Progenitor cell of endocrine pancreas (in vitro differentiated cells): ENCODE results near the gene CFAP69. TPM values are rescaled to one million over a fixed set of nuclear protein-coding genes. Genes with fewer than 3 reads are reported as not detected.

Experiments used
- DNase-seq: peaks from one replicate; pipeline ENCODE4 v3.0.0; 2021; ENCODE audit warnings: low spot score; ENCODE audit not compliant: unreplicated experiment
- H3K27ac Mint-ChIP-seq: 2 replicates; pipeline ENCODE4 v1.8.0; 2021; ENCODE audit warnings: mild to moderate bottlenecking, moderate library complexity, mixed read lengths
- H3K27me3 Mint-ChIP-seq: 2 replicates; pipeline ENCODE4 v1.8.0; 2021; ENCODE audit warnings: mixed read lengths
- H3K36me3 Mint-ChIP-seq: 2 replicates; pipeline ENCODE4 v1.8.0; 2022; ENCODE audit warnings: mixed read lengths; ENCODE audit not compliant: insufficient read depth
- H3K4me1 Mint-ChIP-seq: 2 replicates; pipeline ENCODE4 v1.8.0; 2021; ENCODE audit warnings: low read depth, mixed read lengths
- H3K4me3 Mint-ChIP-seq: 2 replicates; pipeline ENCODE4 v1.8.0; 2021; ENCODE audit warnings: low read depth, mild to moderate bottlenecking, moderate library complexity, mixed read lengths
- H3K9me3 Mint-ChIP-seq: 2 replicates; pipeline ENCODE4 v1.8.0; 2021; ENCODE audit warnings: low read depth, mixed read lengths
- CTCF ChIP-seq: fragments of 200-600 bp; sonication (generic); IDR thresholded peaks from one replicate; pipeline ENCODE4 v1.5.0; 2021; ENCODE audit warnings: antibody characterized with exemption, mild to moderate bottlenecking; ENCODE audit not compliant: unreplicated experiment
- total RNA-seq: library from RNA; stranded (reverse); gene quantifications from 2 replicates; pipeline ENCODE4 v1.2.1, GENCODE V29; 2021

CFAP69 gene
- total RNA-seq, 1 donor from 2014 or later = 12.4 TPM

- H3K27me3 Mint-ChIP-seq = no peaks in the 10 kb centered on the region
- DNase-seq = no peak
- H3K9me3 Mint-ChIP-seq = peaks cover 4% of the 10 kb centered on the region
- H3K36me3 Mint-ChIP-seq = peaks cover 28% of the 10 kb centered on the region
- no peak overlapping the region for H3K4me3 Mint-ChIP-seq
- H3K4me1 Mint-ChIP-seq = no peaks in the 10 kb centered on the region
- no peak for TF ChIP-seq CTCF
- H3K27ac Mint-ChIP-seq = no peak overlapping the region
Measured at GRCh38 chr7:90288154-90288553, 43.2 kb downstream of the CFAP69 start.

- Mint-ChIP-seq H3K4me1 (no peaks in the 10 kb centered on the region), H3K36me3 (peaks cover 41% of the 10 kb centered on the region), H3K9me3 (peaks cover 13% of the 10 kb centered on the region), H3K27ac (no peak overlapping the region), H3K27me3 (no peaks in the 10 kb centered on the region), H3K4me3 (no peak overlapping the region)
- TF ChIP-seq CTCF = no peak
- no peak for DNase-seq
Measured at GRCh38 chr7:90290244-90291113, 45.5 kb downstream of the CFAP69 start.

GRCh38 chr7:90298145-90299038 is 53.4 kb downstream of the CFAP69 start:
- no peaks in the 10 kb centered on the region for H3K27me3 Mint-ChIP-seq
- DNase-seq = no peak
- H3K36me3 Mint-ChIP-seq = peaks cover 11% of the 10 kb centered on the region
- peaks cover 6% of the 10 kb centered on the region for H3K9me3 Mint-ChIP-seq
- H3K4me3 Mint-ChIP-seq = no peak overlapping the region
- TF ChIP-seq CTCF = peak; percentile 55
- peaks cover 4% of the 10 kb centered on the region for H3K4me1 Mint-ChIP-seq
- no peak overlapping the region for H3K27ac Mint-ChIP-seq

DNA sequence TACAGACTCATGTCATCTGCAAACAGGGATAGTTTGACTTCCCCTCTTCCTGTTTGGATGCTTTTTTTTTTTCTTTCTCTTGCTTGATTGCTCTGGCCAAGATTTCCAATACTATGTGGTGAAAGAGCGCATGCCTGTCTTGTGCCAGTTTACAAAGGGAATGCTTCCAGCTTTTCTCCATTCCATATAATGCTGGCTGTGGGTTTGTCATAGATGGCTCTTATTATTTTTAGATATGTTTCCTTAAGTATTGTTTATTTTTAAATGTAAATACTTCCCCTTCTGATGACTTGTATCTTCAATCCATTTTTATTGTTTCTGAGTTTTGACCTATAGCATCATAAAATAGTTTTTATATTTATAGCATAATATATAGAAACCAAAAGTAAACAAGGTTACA is 58.3 kb downstream of the CFAP69 start:
- Mint-ChIP-seq H3K27ac (no peak overlapping the region), H3K4me3 (no peak overlapping the region), H3K4me1 (no peaks in the 10 kb centered on the region), H3K27me3 (no peaks in the 10 kb centered on the region), H3K36me3 (no peaks in the 10 kb centered on the region), H3K9me3 (no peaks in the 10 kb centered on the region)
- DNase-seq = no peak
- TF ChIP-seq CTCF = no peak

GRCh38 chr7:90309872-90310271 is 64.9 kb downstream of the CFAP69 start:
- Mint-ChIP-seq H3K4me3 (no peak overlapping the region), H3K27me3 (no peaks in the 10 kb centered on the region), H3K4me1 (no peaks in the 10 kb centered on the region), H3K36me3 (no peaks in the 10 kb centered on the region), H3K27ac (no peak overlapping the region), H3K9me3 (no peaks in the 10 kb centered on the region)
- no peak for TF ChIP-seq CTCF
- DNase-seq = no peak
